ENCODE data around the gene CCDC196.

DNA sequence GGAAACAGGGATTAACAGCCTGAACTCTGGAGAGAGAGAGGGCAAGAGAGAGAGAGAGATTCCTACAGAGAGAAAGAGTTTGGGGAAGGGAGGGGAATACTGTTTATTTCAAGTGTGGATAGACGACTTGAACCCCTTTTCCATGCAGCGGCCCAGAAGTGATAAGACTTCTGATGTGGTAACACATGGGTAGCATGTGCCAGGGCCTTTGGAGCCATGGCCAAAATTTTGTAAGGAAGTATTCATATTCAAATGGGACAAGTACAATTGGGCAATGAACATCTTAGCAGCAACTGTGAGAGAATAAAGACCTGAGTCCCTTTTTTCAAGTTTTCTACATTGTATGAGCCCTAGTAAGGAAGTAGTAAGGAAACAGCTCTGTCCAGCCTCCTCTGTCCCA, 42.4 kb upstream of the CCDC196 start:
- TF ChIP-seq, protein P1, sequence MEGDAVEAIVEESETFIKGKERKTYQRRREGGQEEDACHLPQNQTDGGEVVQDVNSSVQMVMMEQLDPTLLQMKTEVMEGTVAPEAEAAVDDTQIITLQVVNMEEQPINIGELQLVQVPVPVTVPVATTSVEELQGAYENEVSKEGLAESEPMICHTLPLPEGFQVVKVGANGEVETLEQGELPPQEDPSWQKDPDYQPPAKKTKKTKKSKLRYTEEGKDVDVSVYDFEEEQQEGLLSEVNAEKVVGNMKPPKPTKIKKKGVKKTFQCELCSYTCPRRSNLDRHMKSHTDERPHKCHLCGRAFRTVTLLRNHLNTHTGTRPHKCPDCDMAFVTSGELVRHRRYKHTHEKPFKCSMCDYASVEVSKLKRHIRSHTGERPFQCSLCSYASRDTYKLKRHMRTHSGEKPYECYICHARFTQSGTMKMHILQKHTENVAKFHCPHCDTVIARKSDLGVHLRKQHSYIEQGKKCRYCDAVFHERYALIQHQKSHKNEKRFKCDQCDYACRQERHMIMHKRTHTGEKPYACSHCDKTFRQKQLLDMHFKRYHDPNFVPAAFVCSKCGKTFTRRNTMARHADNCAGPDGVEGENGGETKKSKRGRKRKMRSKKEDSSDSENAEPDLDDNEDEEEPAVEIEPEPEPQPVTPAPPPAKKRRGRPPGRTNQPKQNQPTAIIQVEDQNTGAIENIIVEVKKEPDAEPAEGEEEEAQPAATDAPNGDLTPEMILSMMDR (IDR thresholded peaks at IDR 0.05) = no peak
- TF ChIP-seq RAD21 (conservative IDR thresholded peaks at IDR 0.05 in 1 of 2, IDR thresholded peaks at IDR 0.05 in 1 of 2) (no peak), CHD2 (IDR thresholded peaks at IDR 0.05; ENCODE audit: low read length, partially characterized antibody) (no peak), ZFP36 (IDR thresholded peaks at IDR 0.05; ENCODE audit: borderline replicate concordance, partially characterized antibody) (no peak), GATA3 (IDR thresholded peaks at IDR 0.05; ENCODE audit: borderline replicate concordance) (no peak), CHD4 (IDR thresholded peaks at IDR 0.05; ENCODE audit: borderline replicate concordance) (no peak), CEBPB (IDR thresholded peaks at IDR 0.05) (no peak), KDM5A (IDR thresholded peaks at IDR 0.05) (no peak), PHF8 (IDR thresholded peaks at IDR 0.05; ENCODE audit: borderline replicate concordance, low read depth) (no peak), POLR2A (IDR thresholded peaks at IDR 0.05; ENCODE audit: low read length) (no peak), MAZ (IDR thresholded peaks at IDR 0.05; ENCODE audit: borderline replicate concordance, low read depth, low read length) (no peak), RCOR1 (IDR thresholded peaks at IDR 0.05; ENCODE audit: low read depth, low read length) (no peak), EP300 (IDR thresholded peaks at IDR 0.05) (no peak), RNF2 (IDR thresholded peaks at IDR 0.05; ENCODE audit: borderline replicate concordance, low read depth) (no peak)
